ENCODE results near the gene VGF. TPM values are rescaled to one million over a fixed set of nuclear protein-coding genes. Genes with fewer than 3 reads are reported as not detected.

The VGF gene
- total RNA-seq, 1 experiment from 2014 or later = 16.0 TPM

GRCh38 chr7:101126651-101127459, 38.5 kb downstream of the VGF start, which contains the start of gene SERPINE1:
Gene SERPINE1 (plus strand): TSS chr7:101127104. CDS start chr7:101128394, 1,290 bp downstream.
- peak; percentile 93 for DNase-seq (ENCODE audit: low spot score)
- intact Hi-C loops (cut with micrococcal nuclease; ENCODE audit: unreplicated experiment) = no loop called here
- no peaks in the 10 kb centered on the region for H3K9me3 ChIP-seq (ENCODE audit: low read depth, low read length, poor library complexity, severe bottlenecking)
- POLR2A ChIA-PET (ENCODE audit: low non-redundant PET) = no interaction called here
- no TSS peak for BruUV-seq (replicated peaks)
- peak within 1 kb of the TSS; percentile 26 for H3K4me3 ChIP-seq (ENCODE audit: low read depth, low read length, poor library complexity, severe bottlenecking)
- H3K36me3 ChIP-seq (ENCODE audit: insufficient read depth, low read length, poor library complexity, severe bottlenecking) = no peaks in the 10 kb centered on the region
- no peaks in the 10 kb centered on the region for H3K27me3 ChIP-seq (replicated peaks; ENCODE audit: insufficient read depth, low read depth, low read length, poor library complexity)
- TF ChIP-seq EZH2 (IDR thresholded peaks at IDR 0.05; ENCODE audit: borderline replicate concordance, low read depth, low read length, poor library complexity, severe bottlenecking) = no peak
- TF ChIP-seq, protein P1, sequence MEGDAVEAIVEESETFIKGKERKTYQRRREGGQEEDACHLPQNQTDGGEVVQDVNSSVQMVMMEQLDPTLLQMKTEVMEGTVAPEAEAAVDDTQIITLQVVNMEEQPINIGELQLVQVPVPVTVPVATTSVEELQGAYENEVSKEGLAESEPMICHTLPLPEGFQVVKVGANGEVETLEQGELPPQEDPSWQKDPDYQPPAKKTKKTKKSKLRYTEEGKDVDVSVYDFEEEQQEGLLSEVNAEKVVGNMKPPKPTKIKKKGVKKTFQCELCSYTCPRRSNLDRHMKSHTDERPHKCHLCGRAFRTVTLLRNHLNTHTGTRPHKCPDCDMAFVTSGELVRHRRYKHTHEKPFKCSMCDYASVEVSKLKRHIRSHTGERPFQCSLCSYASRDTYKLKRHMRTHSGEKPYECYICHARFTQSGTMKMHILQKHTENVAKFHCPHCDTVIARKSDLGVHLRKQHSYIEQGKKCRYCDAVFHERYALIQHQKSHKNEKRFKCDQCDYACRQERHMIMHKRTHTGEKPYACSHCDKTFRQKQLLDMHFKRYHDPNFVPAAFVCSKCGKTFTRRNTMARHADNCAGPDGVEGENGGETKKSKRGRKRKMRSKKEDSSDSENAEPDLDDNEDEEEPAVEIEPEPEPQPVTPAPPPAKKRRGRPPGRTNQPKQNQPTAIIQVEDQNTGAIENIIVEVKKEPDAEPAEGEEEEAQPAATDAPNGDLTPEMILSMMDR (conservative IDR thresholded peaks at IDR 0.05; ENCODE audit: low read depth, low read length) = 0 out of 2 replicates have a peak, but pooled peaks have one; percentile 34
- H3K27ac ChIP-seq (ENCODE audit: low read depth, low read length, poor library complexity, severe bottlenecking) = no peak within 1 kb of the TSS
- CTCF ChIA-PET = interaction anchor here (0.6 to 0.9 kb wide), 3 partner anchors 17 to 31 kb away, joined by 3 read pairs; no protein-coding TSS in a partner anchor
- peaks cover 18% of the 10 kb centered on the region for H3K4me1 ChIP-seq (ENCODE audit: insufficient read depth, low read length, poor library complexity, severe bottlenecking)

DNA sequence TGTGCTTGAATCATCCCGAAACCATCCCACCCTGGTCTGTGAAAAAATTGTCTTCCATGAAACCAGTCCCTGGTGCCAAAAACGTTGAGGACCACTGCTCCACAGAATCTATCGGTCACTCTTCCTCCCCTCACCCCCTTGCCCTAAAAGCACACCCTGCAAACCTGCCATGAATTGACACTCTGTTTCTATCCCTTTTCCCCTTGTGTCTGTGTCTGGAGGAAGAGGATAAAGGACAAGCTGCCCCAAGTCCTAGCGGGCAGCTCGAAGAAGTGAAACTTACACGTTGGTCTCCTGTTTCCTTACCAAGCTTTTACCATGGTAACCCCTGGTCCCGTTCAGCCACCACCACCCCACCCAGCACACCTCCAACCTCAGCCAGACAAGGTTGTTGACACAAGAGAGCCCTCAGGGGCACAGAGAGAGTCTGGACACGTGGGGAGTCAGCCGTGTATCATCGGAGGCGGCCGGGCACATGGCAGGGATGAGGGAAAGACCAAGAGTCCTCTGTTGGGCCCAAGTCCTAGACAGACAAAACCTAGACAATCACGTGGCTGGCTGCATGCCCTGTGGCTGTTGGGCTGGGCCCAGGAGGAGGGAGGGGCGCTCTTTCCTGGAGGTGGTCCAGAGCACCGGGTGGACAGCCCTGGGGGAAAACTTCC, 39.2 kb downstream of the VGF start:
- no peak overlapping the region for H3K27ac ChIP-seq (ENCODE audit: low read depth, low read length, poor library complexity, severe bottlenecking)
- BruUV-seq (replicated peaks) = no TSS peak
- intact Hi-C loops (cut with micrococcal nuclease; ENCODE audit: unreplicated experiment) = no loop called here
- DNase-seq (ENCODE audit: low spot score) = no peak
- peaks cover 18% of the 10 kb centered on the region for H3K4me1 ChIP-seq (ENCODE audit: insufficient read depth, low read length, poor library complexity, severe bottlenecking)
- ChIA-PET CTCF (interaction anchor here (0.6 to 0.9 kb wide), 3 partner anchors 18 to 31 kb away, joined by 3 read pairs; no protein-coding TSS in a partner anchor), POLR2A (ENCODE audit: low non-redundant PET) (no interaction called here)
- H3K36me3 ChIP-seq (ENCODE audit: insufficient read depth, low read length, poor library complexity, severe bottlenecking) = no peaks in the 10 kb centered on the region
- H3K27me3 ChIP-seq (replicated peaks; ENCODE audit: insufficient read depth, low read depth, low read length, poor library complexity) = no peaks in the 10 kb centered on the region
- no peaks in the 10 kb centered on the region for H3K9me3 ChIP-seq (ENCODE audit: low read depth, low read length, poor library complexity, severe bottlenecking)
- no peak overlapping the region for H3K4me3 ChIP-seq (ENCODE audit: low read depth, low read length, poor library complexity, severe bottlenecking)
- no peak for TF ChIP-seq EZH2 (IDR thresholded peaks at IDR 0.05; ENCODE audit: borderline replicate concordance, low read depth, low read length, poor library complexity, severe bottlenecking)

GRCh38 chr7:101124376-101125056, 40.9 kb downstream of the VGF start:
- no peak for TF ChIP-seq EZH2 (IDR thresholded peaks at IDR 0.05; ENCODE audit: borderline replicate concordance, low read depth, low read length, poor library complexity, severe bottlenecking)
- TF ChIP-seq, protein P1 (conservative IDR thresholded peaks at IDR 0.05; ENCODE audit: low read depth, low read length) = no peak
- POLR2A ChIA-PET (ENCODE audit: low non-redundant PET) = interaction anchor here (0.5 kb wide), 1 partner anchor 18 kb away, joined by 3 read pairs; no protein-coding TSS in a partner anchor
- Histone ChIP-seq H3K27me3 (replicated peaks; ENCODE audit: insufficient read depth, low read depth, low read length, poor library complexity) (no peaks in the 10 kb centered on the region), H3K9me3 (ENCODE audit: low read depth, low read length, poor library complexity, severe bottlenecking) (no peaks in the 10 kb centered on the region), H3K36me3 (ENCODE audit: insufficient read depth, low read length, poor library complexity, severe bottlenecking) (no peaks in the 10 kb centered on the region), H3K4me1 (ENCODE audit: insufficient read depth, low read length, poor library complexity, severe bottlenecking) (peaks cover 18% of the 10 kb centered on the region), H3K27ac (ENCODE audit: low read depth, low read length, poor library complexity, severe bottlenecking) (no peak overlapping the region), H3K4me3 (ENCODE audit: low read depth, low read length, poor library complexity, severe bottlenecking) (no peak overlapping the region)
- peak; percentile 41 for DNase-seq (ENCODE audit: low spot score)
- intact Hi-C loops (cut with micrococcal nuclease; ENCODE audit: unreplicated experiment) = no loop called here
- BruUV-seq (replicated peaks) = no TSS peak
- CTCF ChIA-PET = interaction anchor here (0.6 kb wide), 1 partner anchor 47 kb away, joined by 3 read pairs; no protein-coding TSS in a partner anchor

Data from A673 (cell line).